SU-DHL-6 (cell line): ENCODE data around the gene RBM33.

Experiments
- CTCF ChIP-seq: fragments of 200-600 bp; sonication (generic); IDR thresholded peaks from one replicate; pipeline ENCODE4 v1.5.1; 2017; ENCODE audit warnings: antibody characterized with exemption, mild to moderate bottlenecking, low read length, moderate library complexity; ENCODE audit not compliant: insufficient read depth, poor library complexity, severe bottlenecking
- EZH2phosphoT487 ChIP-seq: fragments of 200-600 bp; sonication (generic), shearing (Covaris generic); conservative IDR thresholded peaks from 2 replicates; pipeline ENCODE4 v1.6.1; 2018; ENCODE audit warnings: mild to moderate bottlenecking, antibody characterized with exemption, low read length, moderate library complexity, mixed read lengths

- TF ChIP-seq EZH2phosphoT487 (no peak), CTCF (no peak)
Observed at GRCh38 chr7:155819186-155819585, 174.7 kb downstream of the RBM33 start.
